ENCODE results near the gene ZBTB20.

- no peak for TF ChIP-seq BACH2 (CRISPR knock-in tag; IDR thresholded peaks at IDR 0.05; ENCODE audit: borderline replicate concordance)
- TF ChIP-seq POU6F1 (CRISPR knock-in tag; IDR thresholded peaks at IDR 0.05; ENCODE audit: borderline replicate concordance, low read depth), result no peak
- TF ChIP-seq ZFP30 (CRISPR knock-in tag; IDR thresholded peaks at IDR 0.05), result no peak
- no peak for TF ChIP-seq ARNTL (CRISPR knock-in tag; IDR thresholded peaks at IDR 0.05; ENCODE audit: borderline replicate concordance, low read depth)
- no peak for TF ChIP-seq RARB (CRISPR knock-in tag; IDR thresholded peaks at IDR 0.05)
- no peak for TF ChIP-seq ZFP3 (CRISPR knock-in tag; IDR thresholded peaks at IDR 0.05)
- no peak for TF ChIP-seq SNAI2 (CRISPR knock-in tag; IDR thresholded peaks at IDR 0.05)
- TF ChIP-seq ZNF565 (CRISPR knock-in tag; conservative IDR thresholded peaks at IDR 0.05; ENCODE audit: low read depth), result no peak
- TF ChIP-seq OSR1 (CRISPR knock-in tag; IDR thresholded peaks at IDR 0.05), result no peak
- TF ChIP-seq TOX (CRISPR knock-in tag; IDR thresholded peaks at IDR 0.05; ENCODE audit: borderline replicate concordance), result no peak
- no peak for TF ChIP-seq CREB5 (CRISPR knock-in tag; IDR thresholded peaks at IDR 0.05; ENCODE audit: low read depth)
- no peak for TF ChIP-seq ZNF8 (CRISPR knock-in tag; IDR thresholded peaks at IDR 0.05)
- TF ChIP-seq ISL1 (CRISPR knock-in tag; IDR thresholded peaks at IDR 0.05), result no peak
Measured at GRCh38 chr3:115087512-115087911, 59.6 kb downstream of the ZBTB20 start.

All from SK-N-SH treated with all-trans-retinoic acid at 6 μM for 48 hours (cell line).